Dedifferentiated amniotic fluid mesenchymal stem cell (primary cell): Measurements from ENCODE around the gene NADK2.
"Not testable (repeated sequence)": the region's sequence is repeated elsewhere in the genome, so short reads cannot be mapped to it uniquely, and the experiment has no call there.

ENCODE experiments used
- DNase-seq: peaks from one replicate; pipeline ENCODE4 v3.0.0-alpha.2; 2016; ENCODE audit errors: extremely low spot score

NADK2 gene

GRCh38 chr5:36206913-36207312 is 34.8 kb downstream of the NADK2 start:
- DNase-seq, result no peak

- DNase-seq, result no peak
These were observed 36.4 kb downstream of the NADK2 start for GRCh38 chr5:36205329-36205728.

GRCh38 chr5:36202521-36202961 is 39.2 kb downstream of the NADK2 start:
- no peak for DNase-seq

- DNase-seq, result no peak
These were observed 41.2 kb downstream of the NADK2 start for GRCh38 chr5:36200513-36200912.

GRCh38 chr5:36199620-36200019 is 42.1 kb downstream of the NADK2 start:
- DNase-seq, result peak; percentile 42

- not testable (repeated sequence) for DNase-seq
These were observed 42.9 kb downstream of the NADK2 start for GRCh38 chr5:36198783-36199182.

- DNase-seq, result peak; percentile 39
These were observed 43.4 kb downstream of the NADK2 start for GRCh38 chr5:36198281-36198680.

GRCh38 chr5:36193746-36194145 is 48.0 kb downstream of the NADK2 start:
- DNase-seq, result no peak

- not testable (repeated sequence) for DNase-seq
These were observed 57.3 kb downstream of the NADK2 start for GRCh38 chr5:36184408-36184807.

- DNase-seq, result no peak
These were observed 60.0 kb downstream of the NADK2 start for GRCh38 chr5:36181774-36182173.

- DNase-seq, result no peak
These were observed 61.0 kb downstream of the NADK2 start for GRCh38 chr5:36180556-36181350.

- no peak for DNase-seq
These were observed 61.8 kb downstream of the NADK2 start for GRCh38 chr5:36179950-36180349.

- no peak for DNase-seq
These were observed 63.2 kb downstream of the NADK2 start for GRCh38 chr5:36178524-36178890.

GRCh38 chr5:36177715-36178523 is 63.8 kb downstream of the NADK2 start:
- DNase-seq, result peak; percentile 33

GRCh38 chr5:36177154-36177553 is 64.6 kb downstream of the NADK2 start:
- DNase-seq, result no peak

- no peak for DNase-seq
These were observed 66.7 kb downstream of the NADK2 start for GRCh38 chr5:36175043-36175442.

- DNase-seq, result no peak
These were observed 67.6 kb downstream of the NADK2 start for GRCh38 chr5:36174119-36174518.

GRCh38 chr5:36173426-36173825 is 68.3 kb downstream of the NADK2 start:
- DNase-seq, result no peak

GRCh38 chr5:36172599-36172998 is 69.1 kb downstream of the NADK2 start:
- no peak for DNase-seq

- no peak for DNase-seq
These were observed 70.8 kb downstream of the NADK2 start for GRCh38 chr5:36170832-36171424.

- DNase-seq, result no peak
These were observed 73.0 kb downstream of the NADK2 start for GRCh38 chr5:36168737-36169136.

- no peak for DNase-seq
These were observed 77.3 kb downstream of the NADK2 start for GRCh38 chr5:36164461-36164860.
